GM23338 (cell line): ENCODE measurements around the gene STK17A. TPM values are rescaled to one million over a fixed set of nuclear protein-coding genes. Genes with fewer than 3 reads are reported as not detected.

Experiments used
- CTCF ChIP-seq, 2 experiments: fragments of 200-600 bp in 1 of 2; sonication (generic) in 1 of 2; conservative IDR thresholded peaks; 2 replicates each; pipeline versions ENCODE4 v1.5.1 to v1.6.1; 2016 to 2017; ENCODE audit warnings: antibody characterized with exemption in 2 of 2, low read depth in 2 of 2, mild to moderate bottlenecking in 2 of 2, moderate library complexity in 1 of 2
- EZH2 ChIP-seq: fragments of 200-600 bp; sonication (generic); IDR thresholded peaks from one replicate; pipeline ENCODE4 v1.8.0; 2017; ENCODE audit warnings: antibody characterized with exemption, mild to moderate bottlenecking, low read depth; ENCODE audit not compliant: unreplicated experiment
- EZH2phosphoT487 ChIP-seq: fragments of 200-600 bp; sonication (generic); IDR thresholded peaks from one replicate; pipeline ENCODE4 v1.8.1; 2018; ENCODE audit warnings: antibody characterized with exemption; ENCODE audit not compliant: unreplicated experiment
- ZNF114 ChIP-seq: fragments of 250-450 bp; sonication (Bioruptor Pico); IDR thresholded peaks from 2 replicates; pipeline ENCODE4 v1.5.0; 2020; ENCODE audit warnings: mild to moderate bottlenecking, moderate library complexity
- ZNF331 ChIP-seq: fragments of 250-450 bp; sonication (Bioruptor Pico); IDR thresholded peaks from 2 replicates; pipeline ENCODE4 v1.5.0; 2020; ENCODE audit warnings: low read depth, mild to moderate bottlenecking, moderate library complexity
- polyA plus RNA-seq: library from polyadenylated mRNA; unstranded; fragments of >200 nt; fragmentation: Nextera tagmentation; extraction: Ambion mirVana; gene quantifications from 2 replicates; pipeline ENCODE4 v1.2.1, GENCODE V29; 2016
- total RNA-seq: library from RNA; depleted of rRNA; stranded (reverse); fragments of >200 nt; shearing (Covaris generic); gene quantifications from 2 replicates; pipeline ENCODE4 v1.2.3, GENCODE V29; 2014
- TF ChIP-seq, protein P1 (sequence below): fragments of 250-450 bp; sonication (Bioruptor Pico); IDR thresholded peaks from 2 replicates; pipeline ENCODE4 v1.5.0; 2020; ENCODE audit warnings: mild to moderate bottlenecking, moderate library complexity
- TF ChIP-seq, protein P2 (sequence below): IDR thresholded peaks from one replicate; pipeline ENCODE4 v1.6.1; 2018; ENCODE audit warnings: antibody characterized with exemption; ENCODE audit not compliant: unreplicated experiment

Gene STK17A
- total and polyA plus RNA-seq, 2 experiments from 2014 or later: 21.2 to 21.8 TPM

DNA sequence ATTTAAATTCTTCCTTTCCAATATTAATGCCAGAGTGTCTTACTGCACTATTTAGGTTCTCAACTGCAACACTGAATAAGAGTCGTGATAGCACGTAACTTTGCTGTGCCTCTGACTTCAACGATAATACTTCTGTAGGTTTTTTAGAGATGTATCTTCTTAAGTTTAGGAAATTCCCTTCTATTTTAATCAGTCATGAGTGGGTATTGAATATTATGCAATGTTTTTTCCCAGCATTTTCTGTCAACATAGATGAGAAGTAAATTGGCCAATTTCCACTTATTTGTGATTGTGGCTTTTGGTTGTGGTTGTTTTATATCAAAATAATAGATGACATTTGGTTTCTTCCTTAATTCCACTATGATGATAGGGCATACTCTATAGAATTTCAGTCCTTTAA lies 6.7 kb upstream of the STK17A start (continued):
- TF ChIP-seq, protein P1, sequence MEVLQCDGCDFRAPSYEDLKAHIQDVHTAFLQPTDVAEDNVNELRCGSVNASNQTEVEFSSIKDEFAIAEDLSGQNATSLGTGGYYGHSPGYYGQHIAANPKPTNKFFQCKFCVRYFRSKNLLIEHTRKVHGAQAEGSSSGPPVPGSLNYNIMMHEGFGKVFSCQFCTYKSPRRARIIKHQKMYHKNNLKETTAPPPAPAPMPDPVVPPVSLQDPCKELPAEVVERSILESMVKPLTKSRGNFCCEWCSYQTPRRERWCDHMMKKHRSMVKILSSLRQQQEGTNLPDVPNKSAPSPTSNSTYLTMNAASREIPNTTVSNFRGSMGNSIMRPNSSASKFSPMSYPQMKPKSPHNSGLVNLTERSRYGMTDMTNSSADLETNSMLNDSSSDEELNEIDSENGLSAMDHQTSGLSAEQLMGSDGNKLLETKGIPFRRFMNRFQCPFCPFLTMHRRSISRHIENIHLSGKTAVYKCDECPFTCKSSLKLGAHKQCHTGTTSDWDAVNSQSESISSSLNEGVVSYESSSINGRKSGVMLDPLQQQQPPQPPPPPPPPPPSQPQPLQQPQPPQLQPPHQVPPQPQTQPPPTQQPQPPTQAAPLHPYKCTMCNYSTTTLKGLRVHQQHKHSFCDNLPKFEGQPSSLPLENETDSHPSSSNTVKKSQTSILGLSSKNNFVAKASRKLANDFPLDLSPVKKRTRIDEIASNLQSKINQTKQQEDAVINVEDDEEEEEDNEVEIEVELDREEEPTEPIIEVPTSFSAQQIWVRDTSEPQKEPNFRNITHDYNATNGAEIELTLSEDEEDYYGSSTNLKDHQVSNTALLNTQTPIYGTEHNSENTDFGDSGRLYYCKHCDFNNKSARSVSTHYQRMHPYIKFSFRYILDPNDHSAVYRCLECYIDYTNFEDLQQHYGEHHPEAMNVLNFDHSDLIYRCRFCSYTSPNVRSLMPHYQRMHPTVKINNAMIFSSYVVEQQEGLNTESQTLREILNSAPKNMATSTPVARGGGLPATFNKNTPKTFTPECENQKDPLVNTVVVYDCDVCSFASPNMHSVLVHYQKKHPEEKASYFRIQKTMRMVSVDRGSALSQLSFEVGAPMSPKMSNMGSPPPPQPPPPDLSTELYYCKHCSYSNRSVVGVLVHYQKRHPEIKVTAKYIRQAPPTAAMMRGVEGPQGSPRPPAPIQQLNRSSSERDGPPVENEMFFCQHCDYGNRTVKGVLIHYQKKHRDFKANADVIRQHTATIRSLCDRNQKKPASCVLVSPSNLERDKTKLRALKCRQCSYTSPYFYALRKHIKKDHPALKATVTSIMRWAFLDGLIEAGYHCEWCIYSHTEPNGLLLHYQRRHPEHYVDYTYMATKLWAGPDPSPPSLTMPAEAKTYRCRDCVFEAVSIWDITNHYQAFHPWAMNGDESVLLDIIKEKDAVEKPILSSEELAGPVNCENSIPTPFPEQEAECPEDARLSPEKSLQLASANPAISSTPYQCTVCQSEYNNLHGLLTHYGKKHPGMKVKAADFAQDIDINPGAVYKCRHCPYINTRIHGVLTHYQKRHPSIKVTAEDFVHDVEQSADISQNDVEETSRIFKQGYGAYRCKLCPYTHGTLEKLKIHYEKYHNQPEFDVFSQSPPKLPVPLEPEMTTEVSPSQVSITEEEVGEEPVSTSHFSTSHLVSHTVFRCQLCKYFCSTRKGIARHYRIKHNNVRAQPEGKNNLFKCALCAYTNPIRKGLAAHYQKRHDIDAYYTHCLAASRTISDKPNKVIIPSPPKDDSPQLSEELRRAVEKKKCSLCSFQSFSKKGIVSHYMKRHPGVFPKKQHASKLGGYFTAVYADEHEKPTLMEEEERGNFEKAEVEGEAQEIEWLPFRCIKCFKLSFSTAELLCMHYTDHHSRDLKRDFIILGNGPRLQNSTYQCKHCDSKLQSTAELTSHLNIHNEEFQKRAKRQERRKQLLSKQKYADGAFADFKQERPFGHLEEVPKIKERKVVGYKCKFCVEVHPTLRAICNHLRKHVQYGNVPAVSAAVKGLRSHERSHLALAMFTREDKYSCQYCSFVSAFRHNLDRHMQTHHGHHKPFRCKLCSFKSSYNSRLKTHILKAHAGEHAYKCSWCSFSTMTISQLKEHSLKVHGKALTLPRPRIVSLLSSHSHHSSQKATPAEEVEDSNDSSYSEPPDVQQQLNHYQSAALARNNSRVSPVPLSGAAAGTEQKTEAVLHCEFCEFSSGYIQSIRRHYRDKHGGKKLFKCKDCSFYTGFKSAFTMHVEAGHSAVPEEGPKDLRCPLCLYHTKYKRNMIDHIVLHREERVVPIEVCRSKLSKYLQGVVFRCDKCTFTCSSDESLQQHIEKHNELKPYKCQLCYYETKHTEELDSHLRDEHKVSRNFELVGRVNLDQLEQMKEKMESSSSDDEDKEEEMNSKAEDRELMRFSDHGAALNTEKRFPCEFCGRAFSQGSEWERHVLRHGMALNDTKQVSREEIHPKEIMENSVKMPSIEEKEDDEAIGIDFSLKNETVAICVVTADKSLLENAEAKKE (CRISPR knock-in tag): no peak
- TF ChIP-seq ZNF114 (CRISPR knock-in tag) (no peak), CTCF (conservative IDR thresholded peaks at IDR 0.05; ENCODE audit: low read depth in 2 of 2) (no peak), EZH2phosphoT487 (no peak), EZH2 (no peak), ZNF331 (CRISPR knock-in tag) (no peak)
- TF ChIP-seq, protein P2, sequence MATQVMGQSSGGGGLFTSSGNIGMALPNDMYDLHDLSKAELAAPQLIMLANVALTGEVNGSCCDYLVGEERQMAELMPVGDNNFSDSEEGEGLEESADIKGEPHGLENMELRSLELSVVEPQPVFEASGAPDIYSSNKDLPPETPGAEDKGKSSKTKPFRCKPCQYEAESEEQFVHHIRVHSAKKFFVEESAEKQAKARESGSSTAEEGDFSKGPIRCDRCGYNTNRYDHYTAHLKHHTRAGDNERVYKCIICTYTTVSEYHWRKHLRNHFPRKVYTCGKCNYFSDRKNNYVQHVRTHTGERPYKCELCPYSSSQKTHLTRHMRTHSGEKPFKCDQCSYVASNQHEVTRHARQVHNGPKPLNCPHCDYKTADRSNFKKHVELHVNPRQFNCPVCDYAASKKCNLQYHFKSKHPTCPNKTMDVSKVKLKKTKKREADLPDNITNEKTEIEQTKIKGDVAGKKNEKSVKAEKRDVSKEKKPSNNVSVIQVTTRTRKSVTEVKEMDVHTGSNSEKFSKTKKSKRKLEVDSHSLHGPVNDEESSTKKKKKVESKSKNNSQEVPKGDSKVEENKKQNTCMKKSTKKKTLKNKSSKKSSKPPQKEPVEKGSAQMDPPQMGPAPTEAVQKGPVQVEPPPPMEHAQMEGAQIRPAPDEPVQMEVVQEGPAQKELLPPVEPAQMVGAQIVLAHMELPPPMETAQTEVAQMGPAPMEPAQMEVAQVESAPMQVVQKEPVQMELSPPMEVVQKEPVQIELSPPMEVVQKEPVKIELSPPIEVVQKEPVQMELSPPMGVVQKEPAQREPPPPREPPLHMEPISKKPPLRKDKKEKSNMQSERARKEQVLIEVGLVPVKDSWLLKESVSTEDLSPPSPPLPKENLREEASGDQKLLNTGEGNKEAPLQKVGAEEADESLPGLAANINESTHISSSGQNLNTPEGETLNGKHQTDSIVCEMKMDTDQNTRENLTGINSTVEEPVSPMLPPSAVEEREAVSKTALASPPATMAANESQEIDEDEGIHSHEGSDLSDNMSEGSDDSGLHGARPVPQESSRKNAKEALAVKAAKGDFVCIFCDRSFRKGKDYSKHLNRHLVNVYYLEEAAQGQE: no peak
